ENCODE results near the gene ASB4. TPM values are rescaled to one million over a fixed set of nuclear protein-coding genes. Genes with fewer than 3 reads are reported as not detected.

Gene ASB4
- total RNA-seq, 1 donor from 2014 or later: 0.31 TPM

- TF ChIP-seq CTCF (conservative IDR thresholded peaks at IDR 0.05): no peak
Measured at GRCh38 chr7:95553939-95554338, 68.2 kb downstream of the ASB4 start.

GRCh38 chr7:95556777-95557176 is 71.0 kb downstream of the ASB4 start:
- Mint-ChIP-seq H3K4me1 (ENCODE audit: unreplicated experiment) (peaks cover 5% of the 10 kb centered on the region), H3K27me3 (no peaks in the 10 kb centered on the region), H3K36me3 (no peaks in the 10 kb centered on the region), H3K27ac (no peak overlapping the region), H3K9me3 (no peaks in the 10 kb centered on the region), H3K4me3 (no peak overlapping the region)
- DNase-seq (ENCODE audit: extremely low spot score, unreplicated experiment): no peak
- no peak for TF ChIP-seq CTCF (conservative IDR thresholded peaks at IDR 0.05)

More at GRCh38 chr7:95553939-95554338, 68.2 kb downstream of the ASB4 start:
- H3K36me3 Mint-ChIP-seq: no peaks in the 10 kb centered on the region
- DNase-seq (ENCODE audit: extremely low spot score, unreplicated experiment): no peak
- no peaks in the 10 kb centered on the region for H3K9me3 Mint-ChIP-seq
- peaks cover 17% of the 10 kb centered on the region for H3K4me1 Mint-ChIP-seq (ENCODE audit: unreplicated experiment)
- H3K27ac Mint-ChIP-seq: no peak overlapping the region
- no peak overlapping the region for H3K4me3 Mint-ChIP-seq
- H3K27me3 Mint-ChIP-seq: no peaks in the 10 kb centered on the region

- Mint-ChIP-seq H3K9me3 (peaks cover 4% of the 10 kb centered on the region), H3K36me3 (no peaks in the 10 kb centered on the region), H3K27ac (no peak overlapping the region), H3K4me1 (ENCODE audit: unreplicated experiment) (peaks cover 2% of the 10 kb centered on the region), H3K4me3 (no peak overlapping the region), H3K27me3 (peaks cover 3% of the 10 kb centered on the region)
- TF ChIP-seq CTCF (conservative IDR thresholded peaks at IDR 0.05): no peak
- no peak for DNase-seq (ENCODE audit: extremely low spot score, unreplicated experiment)
Measured at GRCh38 chr7:95558864-95559263, 73.1 kb downstream of the ASB4 start.

GRCh38 chr7:95560674-95561073 is 74.9 kb downstream of the ASB4 start:
- H3K9me3 Mint-ChIP-seq: peaks cover 4% of the 10 kb centered on the region
- H3K27ac Mint-ChIP-seq: no peak overlapping the region
- TF ChIP-seq CTCF (conservative IDR thresholded peaks at IDR 0.05): no peak
- no peak overlapping the region for H3K4me3 Mint-ChIP-seq
- H3K36me3 Mint-ChIP-seq: no peaks in the 10 kb centered on the region
- H3K4me1 Mint-ChIP-seq (ENCODE audit: unreplicated experiment): no peaks in the 10 kb centered on the region
- no peak for DNase-seq (ENCODE audit: extremely low spot score, unreplicated experiment)
- H3K27me3 Mint-ChIP-seq: peaks cover 3% of the 10 kb centered on the region

GRCh38 chr7:95569720-95570119 is 84.0 kb downstream of the ASB4 start:
- peaks cover 6% of the 10 kb centered on the region for H3K9me3 Mint-ChIP-seq
- H3K27ac Mint-ChIP-seq: no peak overlapping the region
- H3K4me1 Mint-ChIP-seq (ENCODE audit: unreplicated experiment): no peaks in the 10 kb centered on the region
- no peak for TF ChIP-seq CTCF (conservative IDR thresholded peaks at IDR 0.05)
- H3K27me3 Mint-ChIP-seq: no peaks in the 10 kb centered on the region
- no peak overlapping the region for H3K4me3 Mint-ChIP-seq
- no peak for DNase-seq (ENCODE audit: extremely low spot score, unreplicated experiment)
- no peaks in the 10 kb centered on the region for H3K36me3 Mint-ChIP-seq

- Mint-ChIP-seq H3K27me3 (no peaks in the 10 kb centered on the region), H3K9me3 (peaks cover 11% of the 10 kb centered on the region), H3K4me1 (ENCODE audit: unreplicated experiment) (peaks cover 7% of the 10 kb centered on the region), H3K4me3 (no peak overlapping the region), H3K36me3 (no peaks in the 10 kb centered on the region), H3K27ac (no peak overlapping the region)
- no peak for TF ChIP-seq CTCF (conservative IDR thresholded peaks at IDR 0.05)
- no peak for DNase-seq (ENCODE audit: extremely low spot score, unreplicated experiment)
Measured at GRCh38 chr7:95577137-95577536, 91.4 kb downstream of the ASB4 start.
